HG02571 (cell line): Measurements from ENCODE around the gene USP25.

Source experiments
- ATAC-seq: cut with Tn5 transposase; IDR thresholded peaks from one replicate; pipeline ENCODE4 v1.9.1; 2021; ENCODE audit warnings: mild to moderate bottlenecking, moderate library complexity; ENCODE audit not compliant: unreplicated experiment

USP25 gene

GRCh38 chr21:15797577-15798363 lies 68.0 kb downstream of the USP25 start:
- ATAC-seq, result no peak

- no peak for ATAC-seq
Measured at GRCh38 chr21:15801352-15801863, 71.6 kb downstream of the USP25 start.

GRCh38 chr21:15804247-15805005 lies 74.6 kb downstream of the USP25 start:
- ATAC-seq, result no peak

- no peak for ATAC-seq
Measured at GRCh38 chr21:15809065-15809464, 79.3 kb downstream of the USP25 start.

- ATAC-seq, result no peak
Measured at GRCh38 chr21:15809818-15810217, 80.0 kb downstream of the USP25 start.

- no peak for ATAC-seq
Measured at GRCh38 chr21:15815285-15815684, 85.5 kb downstream of the USP25 start.

GRCh38 chr21:15820327-15820726 lies 90.5 kb downstream of the USP25 start:
- no peak for ATAC-seq

GRCh38 chr21:15820852-15821379 lies 91.1 kb downstream of the USP25 start:
- no peak for ATAC-seq

- no peak for ATAC-seq
Measured at GRCh38 chr21:15823486-15824150, 93.8 kb downstream of the USP25 start.

GRCh38 chr21:15825700-15826099 lies 95.9 kb downstream of the USP25 start:
- ATAC-seq, result no peak

- ATAC-seq, result no peak
Measured at GRCh38 chr21:15826147-15826780, 96.5 kb downstream of the USP25 start.

- no peak for ATAC-seq
Measured at GRCh38 chr21:15826908-15827601, 97.3 kb downstream of the USP25 start.

GRCh38 chr21:15831497-15831896 lies 101.7 kb downstream of the USP25 start:
- ATAC-seq, result no peak

- ATAC-seq, result no peak
Measured at GRCh38 chr21:15837645-15838044, 107.9 kb downstream of the USP25 start.

GRCh38 chr21:15839026-15839425 lies 109.2 kb downstream of the USP25 start:
- ATAC-seq, result no peak

GRCh38 chr21:15839601-15840000 lies 109.8 kb downstream of the USP25 start:
- no peak for ATAC-seq

GRCh38 chr21:15840406-15840805 lies 110.6 kb downstream of the USP25 start:
- ATAC-seq, result no peak

- ATAC-seq, result no peak
Measured at GRCh38 chr21:15841856-15842564, 112.2 kb downstream of the USP25 start.

GRCh38 chr21:15842565-15842880 lies 112.7 kb downstream of the USP25 start:
- ATAC-seq, result no peak

GRCh38 chr21:15843766-15844165 lies 114.0 kb downstream of the USP25 start:
- ATAC-seq, result no peak
